ENCODE data around the gene CDC20B.
"Not testable (repeated sequence)": the region's sequence is repeated elsewhere in the genome, so short reads cannot be mapped to it uniquely, and the experiment has no call there.

CDC20B gene

GRCh38 chr5:55110217-55110616, 62.8 kb downstream of the CDC20B start:
- no peaks in the 10 kb centered on the region for H3K79me2 ChIP-seq
- H2AFZ ChIP-seq, result no peak overlapping the region
- no peaks in the 10 kb centered on the region for H3K36me3 ChIP-seq (ENCODE audit: control insufficient read depth, insufficient read depth, low read length)

GRCh38 chr5:55108661-55109060, 64.3 kb downstream of the CDC20B start:
- H3K79me2 ChIP-seq, result no peaks in the 10 kb centered on the region
- no peak overlapping the region for H2AFZ ChIP-seq
- H3K9me3 ChIP-seq (ENCODE audit: control insufficient read depth, low read length), result no peaks in the 10 kb centered on the region
- no peak overlapping the region for H3K27ac ChIP-seq
- H3K36me3 ChIP-seq (ENCODE audit: control insufficient read depth, insufficient read depth, low read length), result no peaks in the 10 kb centered on the region
- H3K4me3 ChIP-seq (ENCODE audit: low read depth, low read length), result no peak overlapping the region
- TF ChIP-seq CTCF (IDR thresholded peaks at IDR 0.05), result no peak
- H3K27me3 ChIP-seq (ENCODE audit: control insufficient read depth, insufficient read depth, low read length), result no peaks in the 10 kb centered on the region
- no peak overlapping the region for H3K4me2 ChIP-seq (ENCODE audit: low read length)
- no peak overlapping the region for H3K9ac ChIP-seq
- H3K4me1 ChIP-seq, result no peaks in the 10 kb centered on the region

More at GRCh38 chr5:55110217-55110616, 62.8 kb downstream of the CDC20B start:
- no peak for TF ChIP-seq CTCF (IDR thresholded peaks at IDR 0.05)
- Histone ChIP-seq H3K9ac (no peak overlapping the region), H3K4me3 (ENCODE audit: low read depth, low read length) (no peak overlapping the region), H3K27ac (no peak overlapping the region), H3K4me1 (no peaks in the 10 kb centered on the region), H3K4me2 (ENCODE audit: low read length) (no peak overlapping the region), H3K27me3 (ENCODE audit: control insufficient read depth, insufficient read depth, low read length) (no peaks in the 10 kb centered on the region), H3K9me3 (ENCODE audit: control insufficient read depth, low read length) (no peaks in the 10 kb centered on the region)

- not testable (repeated sequence) for H3K4me2 ChIP-seq (ENCODE audit: low read length); H3K4me3 ChIP-seq (ENCODE audit: low read depth, low read length); H3K9me3 ChIP-seq (ENCODE audit: control insufficient read depth, low read length); H2AFZ ChIP-seq; H3K36me3 ChIP-seq (ENCODE audit: control insufficient read depth, insufficient read depth, low read length); H3K27me3 ChIP-seq (ENCODE audit: control insufficient read depth, insufficient read depth, low read length); H3K79me2 ChIP-seq; H3K27ac ChIP-seq; H3K4me1 ChIP-seq; H3K9ac ChIP-seq
Measured at GRCh38 chr5:55105976-55106375, 67.0 kb downstream of the CDC20B start.

- TF ChIP-seq CTCF (IDR thresholded peaks at IDR 0.05), result no peak
- Histone ChIP-seq H3K27ac (no peak overlapping the region), H3K27me3 (ENCODE audit: control insufficient read depth, insufficient read depth, low read length) (no peaks in the 10 kb centered on the region), H3K4me2 (ENCODE audit: low read length) (no peak overlapping the region), H3K36me3 (ENCODE audit: control insufficient read depth, insufficient read depth, low read length) (no peaks in the 10 kb centered on the region), H3K4me1 (no peaks in the 10 kb centered on the region), H3K79me2 (no peaks in the 10 kb centered on the region), H3K9me3 (ENCODE audit: control insufficient read depth, low read length) (no peaks in the 10 kb centered on the region), H2AFZ (no peak overlapping the region), H3K9ac (no peak overlapping the region), H3K4me3 (ENCODE audit: low read depth, low read length) (no peak overlapping the region)
Measured at GRCh38 chr5:55104946-55105701, 67.9 kb downstream of the CDC20B start.

- no peaks in the 10 kb centered on the region for H3K36me3 ChIP-seq (ENCODE audit: control insufficient read depth, insufficient read depth, low read length)
- no peak overlapping the region for H3K9ac ChIP-seq
- H3K4me2 ChIP-seq (ENCODE audit: low read length), result no peak overlapping the region
- no peak for TF ChIP-seq CTCF (IDR thresholded peaks at IDR 0.05)
- H3K27me3 ChIP-seq (ENCODE audit: control insufficient read depth, insufficient read depth, low read length), result no peaks in the 10 kb centered on the region
- no peaks in the 10 kb centered on the region for H3K79me2 ChIP-seq
- H2AFZ ChIP-seq, result no peak overlapping the region
- no peaks in the 10 kb centered on the region for H3K9me3 ChIP-seq (ENCODE audit: control insufficient read depth, low read length)
- no peak overlapping the region for H3K27ac ChIP-seq
- no peaks in the 10 kb centered on the region for H3K4me1 ChIP-seq
- no peak overlapping the region for H3K4me3 ChIP-seq (ENCODE audit: low read depth, low read length)
Measured at GRCh38 chr5:55104036-55104772, 68.8 kb downstream of the CDC20B start.

Data from parathyroid adenoma (tissue), 2 donors.